GM12878 (cell line): ENCODE measurements around the gene JMJD7. TPM values are rescaled to one million over a fixed set of nuclear protein-coding genes. Genes with fewer than 3 reads are reported as not detected.

Experiments
- ATAC-seq: fragments of 200-7000 bp; cut with Tn5 transposase; 3 replicates; pipeline ENCODE4 v1.9.1; 2020; ENCODE audit warnings: mild to moderate bottlenecking, moderate library complexity
- BruUV-seq: library from RNA; stranded (reverse); fragments of 400-500 nt; replicated peaks from 2 replicates; lab custom pipeline; 2021; lab: Mats Ljungman, UMichigan
- CTCF ChIA-PET: fragments of 300-600 bp; sonication (Branson Sonifier 250); formaldehyde crosslinking; extraction: SDS; loops from one replicate; lab custom pipeline; 2021; ENCODE audit warnings: inconsistent platforms; lab: Yijun Ruan, JAX
- POLR2A ChIA-PET: fragments of 350-600 bp; formaldehyde crosslinking; extraction: SDS; loops from one replicate; lab custom pipeline; 2021; ENCODE audit warnings: inconsistent platforms; lab: Charles Lee
- RAD21 ChIA-PET: fragments of 300-600 bp; sonication (Branson Sonifier 250); formaldehyde crosslinking; loops from one replicate; lab custom pipeline; 2023; ENCODE audit warnings: antibody characterized with exemption; ENCODE audit not compliant: unreplicated experiment; lab: Charles Lee
- SMC1A ChIA-PET: fragments of 300-600 bp; sonication (Branson Sonifier 250); formaldehyde crosslinking; loops from one replicate; lab custom pipeline; 2023; ENCODE audit not compliant: unreplicated experiment, uncharacterized antibody; lab: Charles Lee
- DNase-seq: peaks from one replicate; pipeline ENCODE4 v3.0.0-alpha.2; 2011; ENCODE audit warnings: low read depth, low spot score
- FAIRE-seq: peaks from 3 replicates; lab custom pipeline; 2011; peaks lifted over from hg19 to GRCh38; lab: Jason Lieb, UNC
- H2AFZ ChIP-seq: 2 replicates; pipeline ENCODE4 v1.6.0; 2011; ENCODE audit warnings: low read depth, low read length, control low read depth; ENCODE audit not compliant: control insufficient read depth
- H3K27ac ChIP-seq: 2 replicates; pipeline ENCODE4 v1.5.1; 2011; ENCODE audit warnings: control low read depth; ENCODE audit not compliant: control insufficient read depth, insufficient read depth
- H3K27me3 ChIP-seq, 2 experiments: replicated peaks in 1 of 2; 2 replicates each; pipeline versions ENCODE4 v1.6.0 to v1.6.1; 2011; ENCODE audit warnings: low read length in 1 of 2; ENCODE audit not compliant: control insufficient read depth in 2 of 2, insufficient read depth in 2 of 2
- H3K36me3 ChIP-seq, 2 experiments: 2 replicates each; pipeline ENCODE4 v1.5.1; 2011; ENCODE audit warnings: low read length in 1 of 2; ENCODE audit not compliant: control insufficient read depth in 2 of 2, insufficient read depth in 2 of 2
- H3K4me1 ChIP-seq: 2 replicates; pipeline ENCODE4 v1.6.1; 2011; ENCODE audit warnings: mild to moderate bottlenecking, low read length, moderate library complexity, mixed read lengths; ENCODE audit not compliant: control insufficient read depth, insufficient read depth
- H3K4me2 ChIP-seq: 2 replicates; pipeline ENCODE4 v1.6.0; 2011; ENCODE audit warnings: control low read depth; ENCODE audit not compliant: control insufficient read depth, insufficient read depth
- H3K4me3 ChIP-seq: fragments of 200-600 bp; sonication (generic); 2 replicates; pipeline ENCODE4 v1.5.1; 2016
- H3K79me2 ChIP-seq: 2 replicates; pipeline ENCODE4 v1.6.0; 2011; ENCODE audit warnings: low read length; ENCODE audit not compliant: control insufficient read depth, insufficient read depth
- H3K9ac ChIP-seq: 2 replicates; pipeline ENCODE4 v1.8.0; 2011; ENCODE audit warnings: low read length, control low read depth, mixed read lengths; ENCODE audit not compliant: control insufficient read depth, insufficient read depth
- H3K9me3 ChIP-seq: replicated peaks from 3 replicates; pipeline ENCODE4 v1.5.1; 2011; ENCODE audit warnings: mild to moderate bottlenecking, low read length; ENCODE audit not compliant: control insufficient read depth, insufficient read depth
- H4K20me1 ChIP-seq: 2 replicates; pipeline ENCODE4 v1.6.0; 2011; ENCODE audit not compliant: control insufficient read depth, insufficient read depth
- BHLHE40 ChIP-seq, 2 experiments: fragments of 450-650 bp in 1 of 2; IDR thresholded peaks; 2 replicates each; pipeline ENCODE4 v1.6.1; 2011 to 2017; ENCODE audit warnings: low read depth in 2 of 2, borderline replicate concordance in 1 of 2, improper control_type of control experiment in 1 of 2, low read length in 1 of 2, mild to moderate bottlenecking in 1 of 2
- DPF2 ChIP-seq: fragments of 450-650 bp; IDR thresholded peaks from 2 replicates; pipeline ENCODE4 v1.6.1; 2017; ENCODE audit warnings: mild to moderate bottlenecking
- FOS ChIP-seq: IDR thresholded peaks from 3 replicates; pipeline ENCODE4 v1.6.1; 2011; ENCODE audit warnings: borderline replicate concordance; ENCODE audit not compliant: insufficient read length; ENCODE audit errors: extremely low read depth
- KDM1A ChIP-seq: fragments of 200-600 bp; sonication (generic); IDR thresholded peaks from 2 replicates; pipeline ENCODE4 v1.6.1; 2016; ENCODE audit warnings: borderline replicate concordance
- LARP7 ChIP-seq: fragments of 450-650 bp; IDR thresholded peaks from 2 replicates; pipeline ENCODE4 v1.6.1; 2017; ENCODE audit warnings: mild to moderate bottlenecking
- PAX5 ChIP-seq: IDR thresholded peaks from 2 replicates; pipeline ENCODE4 v1.6.1; 2011; ENCODE audit warnings: low read depth, low read length, borderline replicate concordance
- TCF3 ChIP-seq: IDR thresholded peaks from 2 replicates; pipeline ENCODE4 v1.6.1; 2012; ENCODE audit warnings: low read depth, mild to moderate bottlenecking, low read length, borderline replicate concordance; ENCODE audit not compliant: insufficient read depth
- ZBTB11 ChIP-seq: fragments of 450-650 bp; formaldehyde crosslinking; IDR thresholded peaks from 2 replicates; pipeline ENCODE4 v1.5.0; 2022; ENCODE audit warnings: mild to moderate bottlenecking, missing genetic modification characterization
- ZSCAN29 ChIP-seq: fragments of 450-650 bp; IDR thresholded peaks from 2 replicates; pipeline ENCODE4 v1.6.1; 2017; ENCODE audit warnings: mild to moderate bottlenecking, moderate library complexity
- WGBS: methylation state at CpG from one replicate; pipeline ENCODE4 v1.1.6; 2016; ENCODE audit warnings: low lambda C conversion rate; ENCODE audit not compliant: insufficient replicate concordance, insufficient coverage; ENCODE audit errors: missing lambda C conversion rate; 5-methylcytosine and 5-hydroxymethylcytosine counted together
- in situ Hi-C: fragments of 300-500 bp; cut with MboI; formaldehyde crosslinking; loops from 9 replicates; pipeline ENCODE4 v1.14.3; 2018; ENCODE audit warnings: mixed read lengths
- intact Hi-C: fragments of 100-400 bp; cut with micrococcal nuclease; formaldehyde crosslinking; loops from one replicate; pipeline ENCODE4 v1.14.2; 2022; ENCODE audit not compliant: unreplicated experiment
- polyA plus RNA-seq, 11 experiments: library from polyadenylated mRNA; depleted of rRNA in 4 of 11; unstranded in 6 of 11; stranded (reverse) in 5 of 11; fragments of >200 nt; fragmentation: Nextera tagmentation in 4 of 11; fragmentation: Illumina TruSeq in 1 of 11; extraction: Ambion mirVana in 4 of 11; extraction: Trizol in 1 of 11; gene quantifications; 1 replicate in 1 of 11; 2 replicates in 10 of 11; pipeline versions ENCODE4 v1.2.1 to v1.2.3, GENCODE V29; 2011 to 2016; ENCODE audit warnings: inconsistent platforms in 2 of 11, missing spikeins in 2 of 11, low read depth in 1 of 11
- total RNA-seq, 4 experiments: library from RNA; depleted of rRNA in 3 of 4; stranded (reverse); fragments of >200 nt in 3 of 4; fragmentation: Illumina TruSeq in 1 of 4; extraction: Trizol in 1 of 4; gene quantifications; 2 replicates each; pipeline versions ENCODE4 v1.2.1 to v1.2.3, GENCODE V29; 2013 to 2021
- TF ChIP-seq, protein P1 (sequence below): fragments of 450-650 bp; IDR thresholded peaks from 2 replicates; pipeline ENCODE4 v1.6.1; 2018; ENCODE audit warnings: borderline replicate concordance, mild to moderate bottlenecking; ENCODE audit not compliant: partially characterized antibody

Gene JMJD7
- total and polyA plus RNA-seq, 10 of the 15 experiments (the other 5 are each of a cell fraction or from before 2014, with no cell fraction given): 0.79 to 12.2 (median 6.5) TPM

- TF ChIP-seq LARP7 (no peak), ZSCAN29 (no peak), ZBTB11 (CRISPR knock-in tag) (no peak), BHLHE40 (IDR thresholded peaks at IDR 0.05; ENCODE audit: borderline replicate concordance in 1 of 2, low read depth in 2 of 2, low read length in 1 of 2) (no peak), KDM1A (no peak), TCF3 (no peak)
These were observed 23.5 kb upstream of the JMJD7 start (continued) for GRCh38 chr15:41804361-41804760.

GRCh38 chr15:41804916-41805666 lies 22.8 kb upstream of the JMJD7 start:
- H2AFZ ChIP-seq: no peak overlapping the region
- H3K9me3 ChIP-seq: no peaks in the 10 kb centered on the region; the same call in 2 of the 3 replicates
- no peaks in the 10 kb centered on the region for H3K4me1 ChIP-seq
- WGBS: 87% methylated on average over 8 of the region's 8 CpGs
- no peak overlapping the region for H3K4me3 ChIP-seq
- ATAC-seq (no peak), DNase-seq (no peak), FAIRE-seq (no peak)
- H3K27ac ChIP-seq: no peak overlapping the region
- TF ChIP-seq PAX5: no peak
- TF ChIP-seq DPF2: no peak
- TF ChIP-seq, protein P1, sequence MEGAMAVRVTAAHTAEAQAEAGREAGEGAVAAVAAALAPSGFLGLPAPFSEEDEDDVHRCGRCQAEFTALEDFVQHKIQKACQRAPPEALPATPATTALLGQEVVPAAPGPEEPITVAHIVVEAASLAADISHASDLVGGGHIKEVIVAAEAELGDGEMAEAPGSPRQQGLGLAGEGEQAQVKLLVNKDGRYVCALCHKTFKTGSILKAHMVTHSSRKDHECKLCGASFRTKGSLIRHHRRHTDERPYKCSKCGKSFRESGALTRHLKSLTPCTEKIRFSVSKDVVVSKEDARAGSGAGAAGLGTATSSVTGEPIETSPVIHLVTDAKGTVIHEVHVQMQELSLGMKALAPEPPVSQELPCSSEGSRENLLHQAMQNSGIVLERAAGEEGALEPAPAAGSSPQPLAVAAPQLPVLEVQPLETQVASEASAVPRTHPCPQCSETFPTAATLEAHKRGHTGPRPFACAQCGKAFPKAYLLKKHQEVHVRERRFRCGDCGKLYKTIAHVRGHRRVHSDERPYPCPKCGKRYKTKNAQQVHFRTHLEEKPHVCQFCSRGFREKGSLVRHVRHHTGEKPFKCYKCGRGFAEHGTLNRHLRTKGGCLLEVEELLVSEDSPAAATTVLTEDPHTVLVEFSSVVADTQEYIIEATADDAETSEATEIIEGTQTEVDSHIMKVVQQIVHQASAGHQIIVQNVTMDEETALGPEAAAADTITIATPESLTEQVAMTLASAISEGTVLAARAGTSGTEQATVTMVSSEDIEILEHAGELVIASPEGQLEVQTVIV: no peak
- no peak for TF ChIP-seq FOS
- CTCF ChIA-PET: interaction anchor here (0.7 to 3.6 kb wide), 3 partner anchors 31 to 198 kb away, joined by 3 to 34 read pairs (median 4); partner anchors contain the start of gene MAPKBP1
- H3K4me2 ChIP-seq: no peak overlapping the region
- POLR2A ChIA-PET: interaction anchor here (7.0 kb wide), 1 partner anchor 31 kb away, joined by 32 read pairs; the partner anchor contains the start of gene MAPKBP1
- in situ Hi-C loops (no loop called here), intact Hi-C loops (no loop called here)
- RAD21 ChIA-PET: interaction anchor here (12.6 kb wide), 1 partner anchor 31 kb away, joined by 305 read pairs; the partner anchor contains the start of gene MAPKBP1
- H3K79me2 ChIP-seq: no peaks in the 10 kb centered on the region
- no peaks in the 10 kb centered on the region for H3K27me3 ChIP-seq
- BruUV-seq: no TSS peak
- SMC1A ChIA-PET: interaction anchor here (1.1 to 1.8 kb wide), 2 partner anchors 26 to 31 kb away, joined by 4 to 12 read pairs; partner anchors contain the start of gene MAPKBP1
- no peaks in the 10 kb centered on the region for H4K20me1 ChIP-seq
- H3K36me3 ChIP-seq: peaks cover 0 to 4% of the 10 kb centered on the region in 2 experiments; a peak in 3 of 4 replicates
- no peak overlapping the region for H3K9ac ChIP-seq
